ENCODE results near the gene EDN2.

The EDN2 gene

DNA sequence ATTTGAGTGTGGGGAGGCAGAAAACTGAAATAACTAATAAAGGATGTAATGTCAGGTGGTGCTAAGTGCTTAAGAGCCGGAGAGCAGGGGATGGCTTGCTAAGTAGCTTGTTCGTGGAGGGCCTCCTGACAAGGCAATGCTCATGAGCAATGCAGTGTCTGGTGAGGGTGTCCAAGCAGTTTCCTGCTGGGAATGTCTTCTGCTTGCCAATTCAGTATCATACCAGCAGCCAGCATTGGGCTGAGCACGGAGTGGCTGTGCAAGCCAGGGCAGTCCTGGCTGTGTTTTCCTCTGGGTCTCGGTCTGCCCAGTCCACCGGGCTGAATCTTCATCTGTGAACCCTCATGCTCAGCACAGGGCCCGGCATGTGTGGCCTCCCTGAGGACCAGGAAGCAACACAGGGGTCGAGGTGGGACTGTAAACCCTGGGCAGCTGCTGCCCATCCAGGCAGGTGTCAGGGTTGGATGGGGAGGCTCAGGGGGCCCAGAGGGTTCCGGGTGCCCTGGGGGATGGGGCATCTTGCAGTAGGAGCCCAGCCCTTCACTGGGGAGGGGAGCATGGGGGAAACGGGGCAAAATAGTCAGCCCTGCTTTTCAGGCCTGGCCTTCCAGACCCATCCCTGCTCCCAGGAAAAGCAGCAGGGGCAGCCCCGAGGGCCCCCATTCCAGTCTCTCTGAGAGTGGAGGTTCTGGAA is 27.5 kb downstream of the EDN2 start:
- Histone ChIP-seq H3K4me3 (replicated peaks; ENCODE audit: insufficient read depth, low read length) (no peak overlapping the region), H3K27ac (replicated peaks) (no peak overlapping the region), H3K27me3 (ENCODE audit: insufficient read depth, poor library complexity, severe bottlenecking) (no peaks in the 10 kb centered on the region)
- TF ChIP-seq, protein P1, sequence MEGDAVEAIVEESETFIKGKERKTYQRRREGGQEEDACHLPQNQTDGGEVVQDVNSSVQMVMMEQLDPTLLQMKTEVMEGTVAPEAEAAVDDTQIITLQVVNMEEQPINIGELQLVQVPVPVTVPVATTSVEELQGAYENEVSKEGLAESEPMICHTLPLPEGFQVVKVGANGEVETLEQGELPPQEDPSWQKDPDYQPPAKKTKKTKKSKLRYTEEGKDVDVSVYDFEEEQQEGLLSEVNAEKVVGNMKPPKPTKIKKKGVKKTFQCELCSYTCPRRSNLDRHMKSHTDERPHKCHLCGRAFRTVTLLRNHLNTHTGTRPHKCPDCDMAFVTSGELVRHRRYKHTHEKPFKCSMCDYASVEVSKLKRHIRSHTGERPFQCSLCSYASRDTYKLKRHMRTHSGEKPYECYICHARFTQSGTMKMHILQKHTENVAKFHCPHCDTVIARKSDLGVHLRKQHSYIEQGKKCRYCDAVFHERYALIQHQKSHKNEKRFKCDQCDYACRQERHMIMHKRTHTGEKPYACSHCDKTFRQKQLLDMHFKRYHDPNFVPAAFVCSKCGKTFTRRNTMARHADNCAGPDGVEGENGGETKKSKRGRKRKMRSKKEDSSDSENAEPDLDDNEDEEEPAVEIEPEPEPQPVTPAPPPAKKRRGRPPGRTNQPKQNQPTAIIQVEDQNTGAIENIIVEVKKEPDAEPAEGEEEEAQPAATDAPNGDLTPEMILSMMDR (IDR thresholded peaks at IDR 0.05; ENCODE audit: insufficient read depth, low read length) = no peak
- TF ChIP-seq POLR2AphosphoS5 (IDR thresholded peaks at IDR 0.05; ENCODE audit: low read depth) = no peak
- TF ChIP-seq, protein P2, sequence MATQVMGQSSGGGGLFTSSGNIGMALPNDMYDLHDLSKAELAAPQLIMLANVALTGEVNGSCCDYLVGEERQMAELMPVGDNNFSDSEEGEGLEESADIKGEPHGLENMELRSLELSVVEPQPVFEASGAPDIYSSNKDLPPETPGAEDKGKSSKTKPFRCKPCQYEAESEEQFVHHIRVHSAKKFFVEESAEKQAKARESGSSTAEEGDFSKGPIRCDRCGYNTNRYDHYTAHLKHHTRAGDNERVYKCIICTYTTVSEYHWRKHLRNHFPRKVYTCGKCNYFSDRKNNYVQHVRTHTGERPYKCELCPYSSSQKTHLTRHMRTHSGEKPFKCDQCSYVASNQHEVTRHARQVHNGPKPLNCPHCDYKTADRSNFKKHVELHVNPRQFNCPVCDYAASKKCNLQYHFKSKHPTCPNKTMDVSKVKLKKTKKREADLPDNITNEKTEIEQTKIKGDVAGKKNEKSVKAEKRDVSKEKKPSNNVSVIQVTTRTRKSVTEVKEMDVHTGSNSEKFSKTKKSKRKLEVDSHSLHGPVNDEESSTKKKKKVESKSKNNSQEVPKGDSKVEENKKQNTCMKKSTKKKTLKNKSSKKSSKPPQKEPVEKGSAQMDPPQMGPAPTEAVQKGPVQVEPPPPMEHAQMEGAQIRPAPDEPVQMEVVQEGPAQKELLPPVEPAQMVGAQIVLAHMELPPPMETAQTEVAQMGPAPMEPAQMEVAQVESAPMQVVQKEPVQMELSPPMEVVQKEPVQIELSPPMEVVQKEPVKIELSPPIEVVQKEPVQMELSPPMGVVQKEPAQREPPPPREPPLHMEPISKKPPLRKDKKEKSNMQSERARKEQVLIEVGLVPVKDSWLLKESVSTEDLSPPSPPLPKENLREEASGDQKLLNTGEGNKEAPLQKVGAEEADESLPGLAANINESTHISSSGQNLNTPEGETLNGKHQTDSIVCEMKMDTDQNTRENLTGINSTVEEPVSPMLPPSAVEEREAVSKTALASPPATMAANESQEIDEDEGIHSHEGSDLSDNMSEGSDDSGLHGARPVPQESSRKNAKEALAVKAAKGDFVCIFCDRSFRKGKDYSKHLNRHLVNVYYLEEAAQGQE (IDR thresholded peaks at IDR 0.05; ENCODE audit: insufficient replicate concordance, low read depth) = no peak
- no peak for TF ChIP-seq GABPA (IDR thresholded peaks at IDR 0.05; ENCODE audit: low read depth)
- no peak for TF ChIP-seq SPI1 (IDR thresholded peaks at IDR 0.05; ENCODE audit: borderline replicate concordance, low read depth)
- DNase-seq (ENCODE audit: low read depth in 1 of 2, low spot score in 1 of 2) = no peak

DNA sequence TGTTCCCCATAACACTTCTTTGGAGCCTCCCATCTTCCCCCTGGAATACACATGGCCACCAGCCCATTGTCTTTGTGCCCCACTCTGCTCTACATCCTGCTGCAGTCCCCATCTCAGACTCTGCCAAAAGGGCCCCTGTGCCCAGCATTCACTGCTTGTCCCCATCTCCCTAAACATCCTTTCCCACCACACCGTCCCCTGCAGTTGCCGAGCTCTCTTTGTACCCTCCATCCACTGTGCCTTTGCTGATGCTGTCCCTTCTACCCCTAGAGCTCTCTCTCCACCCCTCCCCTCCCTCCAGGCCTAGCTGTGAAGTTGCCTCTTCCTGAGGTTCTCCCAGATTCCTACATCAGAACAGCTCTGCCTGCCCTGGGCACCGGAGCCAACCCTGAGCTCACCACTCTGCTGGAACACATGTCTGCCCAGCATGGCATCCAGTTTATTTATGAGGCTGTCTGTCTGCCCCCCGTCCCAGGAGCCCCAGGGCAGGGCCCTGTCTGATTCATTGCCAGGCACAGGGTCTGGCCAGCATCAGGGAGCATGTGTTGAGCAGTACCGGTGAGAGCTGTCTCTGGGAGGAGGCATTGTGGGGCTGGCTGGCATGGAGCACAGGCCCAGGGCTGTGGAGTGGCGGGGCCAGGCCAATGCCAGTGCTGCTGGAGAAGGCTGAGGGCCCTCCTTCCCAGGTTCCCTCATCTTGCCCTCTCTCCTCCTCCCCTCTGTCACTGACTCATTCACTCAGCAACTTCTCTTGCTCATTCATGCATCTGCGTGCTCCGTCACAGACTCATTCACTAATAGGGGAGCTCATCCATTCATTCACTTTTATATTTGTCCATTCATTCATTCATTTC is 28.8 kb downstream of the EDN2 start:
- Histone ChIP-seq H3K27me3 (ENCODE audit: insufficient read depth, poor library complexity, severe bottlenecking) (no peaks in the 10 kb centered on the region), H3K4me3 (replicated peaks; ENCODE audit: insufficient read depth, low read length) (no peak overlapping the region), H3K27ac (replicated peaks) (no peak overlapping the region)
- TF ChIP-seq, protein P1 (IDR thresholded peaks at IDR 0.05; ENCODE audit: insufficient read depth, low read length) = no peak
- TF ChIP-seq GABPA (IDR thresholded peaks at IDR 0.05; ENCODE audit: low read depth) (no peak), POLR2AphosphoS5 (IDR thresholded peaks at IDR 0.05; ENCODE audit: low read depth) (no peak), SPI1 (IDR thresholded peaks at IDR 0.05; ENCODE audit: borderline replicate concordance, low read depth) (no peak)
- TF ChIP-seq, protein P2 (IDR thresholded peaks at IDR 0.05; ENCODE audit: insufficient replicate concordance, low read depth) = no peak
- DNase-seq (ENCODE audit: low read depth in 1 of 2, low spot score in 1 of 2) = no peak

DNA sequence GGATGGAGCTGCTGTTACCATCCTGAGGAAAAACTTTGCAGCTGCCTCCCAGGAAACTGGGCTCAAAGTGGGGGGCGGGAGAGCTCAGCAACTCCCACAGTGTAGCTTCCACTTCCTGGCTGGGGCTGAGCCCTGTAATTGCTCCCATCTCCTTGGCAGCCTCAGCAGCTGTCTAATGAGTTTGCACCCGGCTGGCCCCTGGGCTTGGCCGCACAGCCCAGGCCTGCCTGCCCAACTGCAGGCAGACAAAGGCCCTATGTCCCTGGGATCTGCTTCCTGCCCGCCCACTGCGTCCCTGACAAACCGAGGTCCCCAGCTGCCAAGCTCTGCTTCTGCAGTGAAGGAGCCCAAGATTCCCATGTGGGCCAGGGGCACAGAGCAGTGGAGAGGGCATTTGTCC is 30.1 kb downstream of the EDN2 start:
- H3K27ac ChIP-seq (replicated peaks) = no peak overlapping the region
- H3K27me3 ChIP-seq (ENCODE audit: insufficient read depth, poor library complexity, severe bottlenecking) = no peaks in the 10 kb centered on the region
- H3K4me3 ChIP-seq (replicated peaks; ENCODE audit: insufficient read depth, low read length) = no peak overlapping the region
- TF ChIP-seq, protein P2 (IDR thresholded peaks at IDR 0.05; ENCODE audit: insufficient replicate concordance, low read depth) = no peak
- TF ChIP-seq POLR2AphosphoS5 (IDR thresholded peaks at IDR 0.05; ENCODE audit: low read depth) = no peak
- no peak for DNase-seq (ENCODE audit: low read depth in 1 of 2, low spot score in 1 of 2)

All from HL-60 (cell line).